ENCODE results near the gene USHBP1. TPM values are rescaled to one million over a fixed set of nuclear protein-coding genes. Genes with fewer than 3 reads are reported as not detected.
A peak's percentile ranks its signal among the peaks of the same experiment; 100 is the strongest.

The USHBP1 gene
- total and polyA plus RNA-seq, 9 donors: 5.2 to 8.8 (median 6.3) TPM

GRCh38 chr19:17240062-17240752 is 24.3 kb downstream of the USHBP1 start:
- Histone ChIP-seq H3K4me3 (ENCODE audit: low read length) (no peak overlapping the region), H3K4me1 (ENCODE audit: control insufficient read depth, insufficient read depth, low read length) (peaks cover 28% of the 10 kb centered on the region), H3K27ac (ENCODE audit: low read length) (no peak overlapping the region), H3K36me3 (ENCODE audit: control insufficient read depth, insufficient read depth, low read length) (peaks cover 30% of the 10 kb centered on the region), H3K9me3 (replicated peaks; ENCODE audit: control insufficient read depth, low read depth, low read length) (no peaks in the 10 kb centered on the region), H3K27me3 (ENCODE audit: control insufficient read depth, insufficient read depth, low read length) (no peaks in the 10 kb centered on the region)
- WGBS (ENCODE audit: insufficient coverage): 43% methylated on average over 19 of the region's 24 CpGs
- DNase-seq: no peak

GRCh38 chr19:17237747-17238706 is 26.5 kb downstream of the USHBP1 start:
- DNase-seq: no peak
- peaks cover 30% of the 10 kb centered on the region for H3K4me1 ChIP-seq (ENCODE audit: control insufficient read depth, insufficient read depth, low read length)
- WGBS (ENCODE audit: insufficient coverage): 97% methylated on average over 8 of the region's 13 CpGs

GRCh38 chr19:17236811-17237543 is 27.6 kb downstream of the USHBP1 start:
- DNase-seq: no peak
- WGBS (ENCODE audit: insufficient coverage): 61% methylated on average over 5 of the region's 18 CpGs
- Histone ChIP-seq H3K36me3 (ENCODE audit: control insufficient read depth, insufficient read depth, low read length) (peaks cover 50% of the 10 kb centered on the region), H3K4me1 (ENCODE audit: control insufficient read depth, insufficient read depth, low read length) (peaks cover 26% of the 10 kb centered on the region), H3K27ac (ENCODE audit: low read length) (no peak overlapping the region), H3K9me3 (replicated peaks; ENCODE audit: control insufficient read depth, low read depth, low read length) (no peaks in the 10 kb centered on the region), H3K27me3 (ENCODE audit: control insufficient read depth, insufficient read depth, low read length) (no peaks in the 10 kb centered on the region), H3K4me3 (ENCODE audit: low read length) (no peak overlapping the region)

More at GRCh38 chr19:17237747-17238706, 26.5 kb downstream of the USHBP1 start:
- Histone ChIP-seq H3K9me3 (replicated peaks; ENCODE audit: control insufficient read depth, low read depth, low read length) (no peaks in the 10 kb centered on the region), H3K27ac (ENCODE audit: low read length) (no peak overlapping the region), H3K36me3 (ENCODE audit: control insufficient read depth, insufficient read depth, low read length) (peaks cover 41% of the 10 kb centered on the region), H3K27me3 (ENCODE audit: control insufficient read depth, insufficient read depth, low read length) (no peaks in the 10 kb centered on the region), H3K4me3 (ENCODE audit: low read length) (no peak overlapping the region)

GRCh38 chr19:17235971-17236777 is 28.4 kb downstream of the USHBP1 start:
- peaks cover 58% of the 10 kb centered on the region for H3K36me3 ChIP-seq (ENCODE audit: control insufficient read depth, insufficient read depth, low read length)
- no peak for DNase-seq
- no peaks in the 10 kb centered on the region for H3K9me3 ChIP-seq (replicated peaks; ENCODE audit: control insufficient read depth, low read depth, low read length)
- WGBS (ENCODE audit: insufficient coverage): no CpG with 5 or more reads among the region's 27 CpGs
- no peaks in the 10 kb centered on the region for H3K27me3 ChIP-seq (ENCODE audit: control insufficient read depth, insufficient read depth, low read length)
- H3K4me1 ChIP-seq (ENCODE audit: control insufficient read depth, insufficient read depth, low read length): peaks cover 23% of the 10 kb centered on the region
- H3K27ac ChIP-seq (ENCODE audit: low read length): peak overlapping the region; percentile 42
- peak overlapping the region; percentile 54 for H3K4me3 ChIP-seq (ENCODE audit: low read length)

DNA sequence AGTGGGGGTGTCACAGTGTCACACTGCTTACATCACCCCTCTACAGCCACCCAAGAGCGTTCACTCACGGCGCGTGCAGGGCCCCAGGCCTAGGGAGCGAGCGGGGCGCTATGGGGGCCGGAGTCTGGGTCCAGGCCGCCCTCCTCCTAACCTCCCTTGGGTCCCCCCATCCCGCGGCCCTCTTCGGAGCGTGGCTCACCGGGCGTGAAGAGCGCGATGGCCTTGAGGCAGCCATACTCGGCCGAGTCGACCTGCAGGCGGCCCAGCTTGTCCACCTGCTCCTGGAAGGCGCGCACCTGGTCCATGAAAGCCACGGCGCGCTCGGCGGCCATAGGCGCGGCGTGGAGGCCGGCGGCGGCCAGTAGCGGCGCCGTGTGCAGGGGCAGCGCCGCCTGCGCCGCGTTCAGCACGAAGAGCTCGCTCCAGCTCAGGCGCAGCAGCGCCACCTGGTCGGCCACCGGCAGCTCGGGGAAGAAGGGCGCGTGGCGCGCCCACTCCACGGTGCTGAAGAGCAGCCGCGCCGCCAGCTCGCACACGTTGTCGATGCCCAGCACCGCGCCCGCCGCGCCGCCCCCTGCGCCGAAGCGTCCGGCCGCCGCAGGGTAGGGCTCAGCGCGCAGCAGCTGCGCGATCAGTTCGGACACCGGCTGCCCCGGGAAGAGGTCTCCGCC is 29.1 kb downstream of the USHBP1 start:
- H3K9me3 ChIP-seq (replicated peaks; ENCODE audit: control insufficient read depth, low read depth, low read length): no peaks in the 10 kb centered on the region
- DNase-seq: peak; percentile 83
- peaks cover 60% of the 10 kb centered on the region for H3K36me3 ChIP-seq (ENCODE audit: control insufficient read depth, insufficient read depth, low read length)
- peak overlapping the region; percentile 69 for H3K27ac ChIP-seq (ENCODE audit: low read length)
- no peaks in the 10 kb centered on the region for H3K27me3 ChIP-seq (ENCODE audit: control insufficient read depth, insufficient read depth, low read length)
- WGBS (ENCODE audit: insufficient coverage): 1% methylated on average over 79 of the region's 80 CpGs
- H3K4me3 ChIP-seq (ENCODE audit: low read length): peak overlapping the region; percentile 54
- peaks cover 23% of the 10 kb centered on the region for H3K4me1 ChIP-seq (ENCODE audit: control insufficient read depth, insufficient read depth, low read length)

GRCh38 chr19:17234911-17235299 is 29.6 kb downstream of the USHBP1 start:
- Histone ChIP-seq H3K9me3 (replicated peaks; ENCODE audit: control insufficient read depth, low read depth, low read length) (no peaks in the 10 kb centered on the region), H3K36me3 (ENCODE audit: control insufficient read depth, insufficient read depth, low read length) (peaks cover 60% of the 10 kb centered on the region), H3K27ac (ENCODE audit: low read length) (peak overlapping the region; percentile 69), H3K4me3 (ENCODE audit: low read length) (peak overlapping the region; percentile 54), H3K4me1 (ENCODE audit: control insufficient read depth, insufficient read depth, low read length) (peaks cover 23% of the 10 kb centered on the region), H3K27me3 (ENCODE audit: control insufficient read depth, insufficient read depth, low read length) (no peaks in the 10 kb centered on the region)
- DNase-seq: no peak
- 33% methylated on average over 3 of the region's 11 CpGs for WGBS (ENCODE audit: insufficient coverage)

- no peak for DNase-seq
- Histone ChIP-seq H3K36me3 (ENCODE audit: control insufficient read depth, insufficient read depth, low read length) (peaks cover 53% of the 10 kb centered on the region), H3K4me1 (ENCODE audit: control insufficient read depth, insufficient read depth, low read length) (peaks cover 26% of the 10 kb centered on the region), H3K4me3 (ENCODE audit: low read length) (no peak overlapping the region), H3K9me3 (replicated peaks; ENCODE audit: control insufficient read depth, low read depth, low read length) (no peaks in the 10 kb centered on the region), H3K27ac (ENCODE audit: low read length) (no peak overlapping the region), H3K27me3 (ENCODE audit: control insufficient read depth, insufficient read depth, low read length) (no peaks in the 10 kb centered on the region)
- 91% methylated on average over 24 of the region's 25 CpGs for WGBS (ENCODE audit: insufficient coverage)
Measured at GRCh38 chr19:17232258-17232657, 32.3 kb downstream of the USHBP1 start.

DNA sequence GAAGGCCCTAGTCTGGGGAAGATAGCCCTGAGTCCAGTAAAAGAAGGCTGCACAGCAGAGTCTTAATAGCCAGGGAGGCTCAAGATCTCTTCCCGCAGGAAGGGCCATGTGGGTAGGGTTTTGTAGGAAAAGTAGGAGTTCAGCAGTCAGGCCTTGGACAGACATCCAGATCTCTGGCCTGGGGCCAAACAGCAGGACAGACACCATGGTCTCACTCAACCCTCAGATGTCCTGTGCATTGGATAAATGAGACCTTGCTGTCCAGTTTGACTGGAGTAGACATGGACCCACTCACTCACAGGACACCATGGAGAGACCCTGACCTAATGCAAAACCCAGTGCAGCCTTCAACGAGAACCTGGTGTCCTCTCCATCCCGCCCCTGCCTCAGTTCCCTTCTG is 34.7 kb downstream of the USHBP1 start:
- H3K27ac ChIP-seq (ENCODE audit: low read length): no peak overlapping the region
- no peaks in the 10 kb centered on the region for H3K9me3 ChIP-seq (replicated peaks; ENCODE audit: control insufficient read depth, low read depth, low read length)
- peaks cover 48% of the 10 kb centered on the region for H3K36me3 ChIP-seq (ENCODE audit: control insufficient read depth, insufficient read depth, low read length)
- H3K4me3 ChIP-seq (ENCODE audit: low read length): no peak overlapping the region
- 70% methylated on average over 2 of the region's 3 CpGs for WGBS (ENCODE audit: insufficient coverage)
- H3K27me3 ChIP-seq (ENCODE audit: control insufficient read depth, insufficient read depth, low read length): no peaks in the 10 kb centered on the region
- no peak for DNase-seq
- H3K4me1 ChIP-seq (ENCODE audit: control insufficient read depth, insufficient read depth, low read length): peaks cover 23% of the 10 kb centered on the region

DNA sequence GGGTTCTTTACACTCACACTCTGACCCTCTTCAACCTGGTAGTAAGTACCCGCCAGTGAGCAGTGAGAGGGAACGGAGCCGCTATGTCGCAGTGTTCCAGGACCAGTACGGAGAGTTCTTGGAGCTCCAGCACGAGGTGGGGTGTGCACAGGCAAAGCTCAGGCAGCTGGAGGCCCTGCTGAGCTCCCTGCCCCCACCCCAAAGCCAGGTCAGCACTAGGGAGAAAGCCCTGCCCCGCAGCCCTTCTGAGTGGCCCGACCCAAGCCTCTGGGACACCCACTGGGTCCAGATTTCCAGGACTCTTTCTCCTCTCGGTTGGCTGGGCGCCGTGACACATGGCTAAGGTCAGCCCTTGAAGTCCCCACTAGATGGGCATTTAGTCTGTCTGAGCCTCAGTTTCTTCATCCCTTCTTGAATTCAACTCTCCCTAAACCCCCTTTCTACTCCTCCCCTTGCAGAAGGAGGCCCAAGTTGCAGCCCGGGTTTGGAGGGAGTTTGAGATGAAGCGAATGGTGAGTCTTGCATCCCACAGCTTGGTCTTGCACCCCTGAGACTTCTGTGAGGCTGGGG is 36.7 kb downstream of the USHBP1 start:
- no peak overlapping the region for H3K27ac ChIP-seq (ENCODE audit: low read length)
- peaks cover 15% of the 10 kb centered on the region for H3K4me1 ChIP-seq (ENCODE audit: control insufficient read depth, insufficient read depth, low read length)

More for the DNA sequence above, 36.7 kb downstream of the USHBP1 start:
- no peak overlapping the region for H3K4me3 ChIP-seq (ENCODE audit: low read length)
- WGBS (ENCODE audit: insufficient coverage): 58% methylated on average over 7 of the region's 13 CpGs
- H3K27me3 ChIP-seq (ENCODE audit: control insufficient read depth, insufficient read depth, low read length): no peaks in the 10 kb centered on the region
- H3K9me3 ChIP-seq (replicated peaks; ENCODE audit: control insufficient read depth, low read depth, low read length): no peaks in the 10 kb centered on the region
- peaks cover 35% of the 10 kb centered on the region for H3K36me3 ChIP-seq (ENCODE audit: control insufficient read depth, insufficient read depth, low read length)
- no peak for DNase-seq
